ENCODE data around the gene NTN1.

GRCh38 chr17:9181640-9182039 is 160.3 kb downstream of the NTN1 start:
- no peak for TF ChIP-seq CTCF (conservative IDR thresholded peaks at IDR 0.05; ENCODE audit: low read length)
- TF ChIP-seq EZH2phosphoT487 (IDR thresholded peaks at IDR 0.05; ENCODE audit: borderline replicate concordance, low read depth, low read length), result no peak

Measured in OCI-LY7 (cell line).